Gastroesophageal sphincter (tissue), 3 donors: ENCODE results near the gene PARK7.

Experiments used
- POLR2AphosphoS5 ChIP-seq: sonication (generic); formaldehyde crosslinking; IDR thresholded peaks from one replicate; pipeline ENCODE4 v1.6.1; 2017; ENCODE audit warnings: antibody characterized with exemption
- TF ChIP-seq, protein P1 (sequence below), 4 experiments: fragments of 200-600 bp in 2 of 4; fragments of 450-650 bp in 2 of 4; sonication (generic) in 1 of 4; IDR thresholded peaks; one replicate each; pipeline ENCODE4 v1.5.1; 2017 to 2019; ENCODE audit warnings: antibody characterized with exemption in 4 of 4, mild to moderate bottlenecking in 2 of 4, moderate library complexity in 2 of 4

DNA sequence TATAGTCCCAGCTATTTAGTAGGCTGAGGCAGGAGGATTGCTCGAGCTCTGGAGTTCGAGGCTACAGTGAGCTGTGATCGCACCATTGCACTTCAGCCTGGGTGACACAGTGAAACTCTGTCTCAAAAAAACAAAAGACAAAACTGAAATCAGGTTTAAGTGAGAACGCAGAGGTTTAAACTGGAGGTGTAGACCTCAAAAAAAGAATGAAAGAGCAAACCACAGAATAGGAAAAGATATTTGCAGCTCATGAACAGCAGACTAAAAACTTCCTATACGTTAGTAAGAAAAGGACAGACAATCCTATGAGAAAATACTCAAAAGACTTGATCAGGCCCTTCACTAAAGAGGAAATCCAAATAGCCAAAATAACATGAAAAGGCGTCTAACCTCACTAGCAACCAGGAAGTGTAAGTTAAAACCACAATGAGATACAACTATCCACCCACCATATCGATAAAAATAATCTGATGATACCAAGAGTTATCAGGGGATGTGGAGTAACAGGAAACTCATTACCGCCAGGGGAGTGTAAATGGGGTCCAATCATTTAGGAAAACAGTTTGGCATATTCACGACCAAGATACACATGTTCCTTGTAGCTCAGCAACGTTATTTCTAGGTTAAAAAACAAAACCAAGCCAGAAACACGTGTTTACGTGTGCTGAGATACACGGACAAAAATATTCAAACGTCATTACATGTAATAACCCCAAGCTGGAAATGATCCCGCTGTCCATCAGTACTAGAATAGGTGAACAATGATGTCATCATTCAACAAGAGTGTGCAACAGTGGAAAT lies 30.7 kb upstream of the PARK7 start:
- no peak for TF ChIP-seq POLR2AphosphoS5
- TF ChIP-seq, protein P1, sequence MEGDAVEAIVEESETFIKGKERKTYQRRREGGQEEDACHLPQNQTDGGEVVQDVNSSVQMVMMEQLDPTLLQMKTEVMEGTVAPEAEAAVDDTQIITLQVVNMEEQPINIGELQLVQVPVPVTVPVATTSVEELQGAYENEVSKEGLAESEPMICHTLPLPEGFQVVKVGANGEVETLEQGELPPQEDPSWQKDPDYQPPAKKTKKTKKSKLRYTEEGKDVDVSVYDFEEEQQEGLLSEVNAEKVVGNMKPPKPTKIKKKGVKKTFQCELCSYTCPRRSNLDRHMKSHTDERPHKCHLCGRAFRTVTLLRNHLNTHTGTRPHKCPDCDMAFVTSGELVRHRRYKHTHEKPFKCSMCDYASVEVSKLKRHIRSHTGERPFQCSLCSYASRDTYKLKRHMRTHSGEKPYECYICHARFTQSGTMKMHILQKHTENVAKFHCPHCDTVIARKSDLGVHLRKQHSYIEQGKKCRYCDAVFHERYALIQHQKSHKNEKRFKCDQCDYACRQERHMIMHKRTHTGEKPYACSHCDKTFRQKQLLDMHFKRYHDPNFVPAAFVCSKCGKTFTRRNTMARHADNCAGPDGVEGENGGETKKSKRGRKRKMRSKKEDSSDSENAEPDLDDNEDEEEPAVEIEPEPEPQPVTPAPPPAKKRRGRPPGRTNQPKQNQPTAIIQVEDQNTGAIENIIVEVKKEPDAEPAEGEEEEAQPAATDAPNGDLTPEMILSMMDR (IDR thresholded peaks at IDR 0.05) = no peak
